AG04449 (cell line): ENCODE data around the gene CNNM2.

ENCODE experiments used
- CTCF ChIA-PET: fragments of 350-600 bp; formaldehyde crosslinking; extraction: SDS; loops from one replicate; lab custom pipeline; 2021; ENCODE audit warnings: antibody characterized with exemption; lab: Yijun Ruan, JAX
- POLR2A ChIA-PET: fragments of 400-600, 350-600 bp; formaldehyde crosslinking; extraction: SDS; loops from one replicate; lab custom pipeline; 2020; ENCODE audit warnings: antibody characterized with exemption, inconsistent platforms; lab: Yijun Ruan, JAX
- DNase-seq: peaks from one replicate; pipeline ENCODE4 v3.0.0-alpha.2; 2010; ENCODE audit warnings: low read depth, low spot score
- H3K4me3 ChIP-seq: 2 replicates; pipeline ENCODE4 v1.5.1; 2011; ENCODE audit warnings: low read depth, mild to moderate bottlenecking, control low read depth, low read length
- TF ChIP-seq, protein P1 (sequence below): IDR thresholded peaks from one replicate; pipeline ENCODE4 v1.5.1; 2011; ENCODE audit warnings: mild to moderate bottlenecking, moderate library complexity, low read length, control low read depth, inconsistent platforms; ENCODE audit not compliant: insufficient read depth; ENCODE audit errors: missing control alignments

Gene CNNM2

DNA sequence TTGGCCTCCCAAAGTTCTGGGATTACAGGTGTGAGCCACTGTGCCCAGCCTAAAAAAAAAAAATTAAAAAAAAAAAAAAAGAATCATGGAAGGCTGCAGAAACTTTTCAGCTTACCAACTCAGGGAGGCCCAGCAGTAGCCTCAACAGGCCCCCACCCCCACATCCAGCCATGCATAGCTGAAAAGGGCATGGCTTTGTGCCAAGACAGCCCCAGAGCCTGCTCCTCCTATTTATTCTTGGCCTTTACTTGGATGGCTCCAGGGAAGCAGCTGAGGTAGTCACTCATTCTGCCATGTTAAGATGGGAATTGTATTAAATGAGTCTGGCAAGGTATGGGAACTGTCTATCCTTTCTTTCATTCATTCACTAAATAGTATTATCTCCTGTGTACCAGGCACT is 13.7 kb upstream of the CNNM2 start:
- DNase-seq = no peak
- ChIA-PET POLR2A (no interaction called here), CTCF (interaction anchor here (0.8 to 13.1 kb wide), 8 partner anchors 10 to 178 kb away, joined by 3 to 355 read pairs (median 34); partner anchors contain the start of genes CNNM2 and CYP17A1)
- H3K4me3 ChIP-seq = no peak overlapping the region
- TF ChIP-seq, protein P1, sequence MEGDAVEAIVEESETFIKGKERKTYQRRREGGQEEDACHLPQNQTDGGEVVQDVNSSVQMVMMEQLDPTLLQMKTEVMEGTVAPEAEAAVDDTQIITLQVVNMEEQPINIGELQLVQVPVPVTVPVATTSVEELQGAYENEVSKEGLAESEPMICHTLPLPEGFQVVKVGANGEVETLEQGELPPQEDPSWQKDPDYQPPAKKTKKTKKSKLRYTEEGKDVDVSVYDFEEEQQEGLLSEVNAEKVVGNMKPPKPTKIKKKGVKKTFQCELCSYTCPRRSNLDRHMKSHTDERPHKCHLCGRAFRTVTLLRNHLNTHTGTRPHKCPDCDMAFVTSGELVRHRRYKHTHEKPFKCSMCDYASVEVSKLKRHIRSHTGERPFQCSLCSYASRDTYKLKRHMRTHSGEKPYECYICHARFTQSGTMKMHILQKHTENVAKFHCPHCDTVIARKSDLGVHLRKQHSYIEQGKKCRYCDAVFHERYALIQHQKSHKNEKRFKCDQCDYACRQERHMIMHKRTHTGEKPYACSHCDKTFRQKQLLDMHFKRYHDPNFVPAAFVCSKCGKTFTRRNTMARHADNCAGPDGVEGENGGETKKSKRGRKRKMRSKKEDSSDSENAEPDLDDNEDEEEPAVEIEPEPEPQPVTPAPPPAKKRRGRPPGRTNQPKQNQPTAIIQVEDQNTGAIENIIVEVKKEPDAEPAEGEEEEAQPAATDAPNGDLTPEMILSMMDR = no peak

DNA sequence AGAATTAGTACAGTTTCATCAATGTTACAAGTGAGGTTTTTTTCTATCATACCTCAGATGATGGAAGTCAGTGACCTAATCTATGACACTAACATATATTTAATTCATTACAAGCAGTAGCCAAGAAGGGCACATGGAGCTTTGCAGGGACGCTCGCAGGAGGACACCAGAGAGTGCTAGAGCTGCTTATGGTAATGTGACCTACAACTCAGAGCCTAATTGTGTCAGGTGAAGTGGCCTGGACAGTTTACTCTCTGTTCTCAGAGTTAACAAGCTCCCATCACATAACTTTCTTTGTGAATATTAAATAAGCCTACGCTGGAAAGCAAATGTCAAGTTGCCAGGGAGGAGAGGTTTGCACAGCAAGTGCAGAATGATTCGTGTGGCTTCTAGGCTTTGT is 11.6 kb upstream of the CNNM2 start:
- ChIA-PET POLR2A (no interaction called here), CTCF (interaction anchor here (2.9 to 13.1 kb wide), 3 partner anchors 11 to 153 kb away, joined by 11 to 355 read pairs (median 39); partner anchors contain the start of genes CNNM2 and CYP17A1)
- TF ChIP-seq, protein P1 = no peak

DNA sequence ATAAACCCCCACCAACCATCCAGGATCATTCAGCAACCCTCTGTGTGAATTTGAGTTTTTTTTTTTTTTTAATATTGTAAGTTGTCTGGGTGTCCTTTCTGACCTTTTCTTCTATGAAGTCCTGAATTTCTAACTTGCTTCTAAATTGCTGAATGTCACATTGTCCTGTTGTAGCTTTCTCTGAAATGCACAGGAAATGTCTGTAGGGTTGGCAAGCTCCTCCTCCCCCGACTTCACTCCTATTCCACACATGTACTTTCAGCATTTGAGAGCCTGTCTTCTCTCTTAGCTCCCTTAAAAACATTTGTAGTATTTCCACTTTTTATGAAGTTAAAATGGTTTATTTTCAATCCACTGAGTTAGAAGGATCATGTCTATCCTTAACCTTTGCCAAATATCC is 3.3 kb upstream of the CNNM2 start:
- POLR2A ChIA-PET = no interaction called here
- H3K4me3 ChIP-seq = no peak overlapping the region
- DNase-seq = no peak
- TF ChIP-seq, protein P1 = no peak
- CTCF ChIA-PET = interaction anchor here (0.6 to 12.3 kb wide), 6 partner anchors 13 to 328 kb away, joined by 3 to 475 read pairs (median 16); partner anchors contain the start of gene CYP17A1

More for the DNA sequence above, 11.6 kb upstream of the CNNM2 start:
- no peak overlapping the region for H3K4me3 ChIP-seq
- DNase-seq = no peak

DNA sequence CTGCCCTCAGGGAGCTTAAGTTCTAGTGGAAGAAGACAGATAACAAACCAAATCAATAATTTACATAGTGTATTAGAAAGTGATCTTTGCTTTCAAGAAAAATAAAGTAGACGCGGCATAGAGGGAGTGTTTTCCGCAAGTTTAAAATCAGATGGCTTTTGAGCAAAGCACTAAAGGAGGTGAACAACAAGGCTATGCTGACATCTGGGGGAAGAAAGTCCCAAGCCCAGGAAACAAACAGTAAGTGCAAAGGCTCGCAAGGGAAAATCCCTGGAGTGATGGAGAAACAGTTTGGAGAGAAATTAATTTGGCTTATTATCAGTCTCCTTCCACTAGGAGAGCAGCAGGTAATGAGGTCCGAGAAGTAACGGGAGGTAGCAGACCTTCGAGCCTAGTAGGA is 1.9 kb upstream of the CNNM2 start:
- no peak overlapping the region for H3K4me3 ChIP-seq
- POLR2A ChIA-PET = no interaction called here
- no peak for DNase-seq
- CTCF ChIA-PET = interaction anchor here (0.8 to 12.3 kb wide), 16 partner anchors 14 to 334 kb away, joined by 3 to 475 read pairs (median 10); partner anchors contain the start of gene CYP17A1
- TF ChIP-seq, protein P1 = no peak

DNA sequence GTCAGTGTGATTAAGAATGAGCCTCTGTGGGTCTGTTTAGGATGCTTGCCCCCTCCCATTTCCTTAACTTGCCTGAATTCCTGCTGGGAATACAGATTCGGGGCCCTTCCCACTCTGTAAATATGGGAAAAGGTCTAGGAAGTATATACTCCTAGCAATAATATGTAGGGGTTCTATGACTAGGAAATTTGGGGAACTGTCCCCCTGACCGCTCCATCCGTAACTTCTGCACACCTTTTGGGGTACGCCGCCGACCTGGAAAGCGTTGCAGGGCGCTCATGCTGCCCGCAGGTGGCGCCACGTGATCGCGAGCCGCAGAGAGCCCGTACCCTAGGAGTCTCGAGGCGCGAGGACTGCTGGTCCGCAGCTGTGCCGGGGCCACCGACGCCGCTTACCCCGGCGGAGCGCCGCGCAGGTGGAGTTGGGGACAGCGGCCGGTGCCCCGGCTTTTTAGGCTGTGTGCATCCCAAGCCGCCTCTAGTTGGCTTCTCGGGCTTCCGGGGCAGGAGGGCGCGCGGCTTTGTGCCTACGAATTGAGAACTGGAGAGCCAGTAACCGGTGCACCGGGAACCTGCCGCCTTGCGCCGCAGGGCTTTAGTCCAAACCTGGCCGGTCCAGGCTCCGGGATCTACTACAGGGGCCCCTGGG is 656 bp upstream of the CNNM2 start:
- POLR2A ChIA-PET = interaction anchor here (1.0 to 1.4 kb wide), 4 partner anchors 123 to 203 kb away, joined by 3 to 4 read pairs (median 4); partner anchors contain the start of genes ARL3 and SFXN2
- peak overlapping the region; percentile 99 for H3K4me3 ChIP-seq
- no peak for DNase-seq
- CTCF ChIA-PET = interaction anchor here (0.6 to 12.3 kb wide), 42 partner anchors 8 to 417 kb away, joined by 3 to 475 read pairs (median 5); partner anchors contain the start of genes AS3MT and CYP17A1
- TF ChIP-seq, protein P1 = peak; percentile 97

DNA sequence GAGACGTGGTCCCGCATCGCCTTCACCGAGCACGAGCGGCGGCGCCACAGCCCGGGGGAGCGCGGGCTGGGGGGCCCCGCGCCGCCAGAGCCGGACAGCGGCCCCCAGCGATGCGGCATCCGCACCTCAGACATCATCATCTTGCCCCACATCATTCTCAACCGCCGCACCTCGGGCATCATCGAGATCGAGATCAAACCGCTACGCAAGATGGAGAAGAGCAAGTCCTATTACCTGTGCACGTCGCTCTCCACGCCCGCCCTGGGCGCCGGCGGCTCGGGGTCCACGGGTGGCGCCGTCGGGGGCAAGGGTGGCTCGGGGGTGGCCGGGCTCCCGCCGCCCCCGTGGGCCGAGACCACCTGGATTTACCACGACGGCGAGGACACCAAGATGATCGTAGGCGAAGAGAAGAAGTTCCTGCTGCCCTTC is 737 bp downstream of the CNNM2 start:
- CTCF ChIA-PET = interaction anchor here (0.8 to 12.3 kb wide), 11 partner anchors 17 to 415 kb away, joined by 3 to 475 read pairs (median 10); no protein-coding TSS in a partner anchor
- no peak for DNase-seq
- H3K4me3 ChIP-seq = peak overlapping the region; percentile 99
- TF ChIP-seq, protein P1 = no peak
- POLR2A ChIA-PET = interaction anchor here (1.4 kb wide), 1 partner anchor 205 kb away, joined by 3 read pairs; the partner anchor contains the start of genes ARL3 and SFXN2
